ENCODE data around the gene DROSHA. TPM values are rescaled to one million over a fixed set of nuclear protein-coding genes. Genes with fewer than 3 reads are reported as not detected.
"Not testable (repeated sequence)": the region's sequence is repeated elsewhere in the genome, so short reads cannot be mapped to it uniquely, and the experiment has no call there.

Gene DROSHA
- total and polyA plus RNA-seq, 2 of the 4 experiments (the other 2 are of a cell fraction): 36.4 to 36.5 TPM

DNA sequence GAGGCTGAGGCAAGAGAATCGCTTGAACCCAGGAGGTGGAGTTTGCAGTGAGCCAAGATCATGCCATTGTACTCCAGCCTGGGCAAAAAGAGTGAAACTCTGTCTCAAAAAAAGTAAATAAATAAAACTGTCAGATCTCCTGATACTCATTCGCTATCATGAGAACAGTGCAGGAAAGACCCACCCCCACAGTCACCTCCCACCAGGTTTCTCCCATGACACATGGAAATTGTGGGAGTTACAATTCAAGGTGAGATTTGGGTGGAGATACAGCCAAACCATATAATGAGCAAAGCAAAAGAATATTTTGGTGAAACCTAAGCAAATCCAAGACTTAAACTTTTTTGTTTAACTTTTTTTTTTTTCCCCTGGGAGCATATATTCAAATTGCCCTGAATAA lies 17.2 kb upstream of the DROSHA start:
- H4K5ac ChIP-seq (ENCODE audit: low read depth, low read length); intact Hi-C loops (cut with micrococcal nuclease); H3K4ac ChIP-seq (ENCODE audit: low read depth, low read length); H4K91ac ChIP-seq (ENCODE audit: insufficient read depth, low read depth, low read length); H3K9me1 ChIP-seq (ENCODE audit: insufficient read depth, low read length); H3K4me1 ChIP-seq (ENCODE audit: control insufficient read depth, insufficient read depth, low read length); H3K27ac ChIP-seq (ENCODE audit: insufficient read depth, low read length); H4K8ac ChIP-seq (ENCODE audit: low read depth in 2 of 2, low read length in 2 of 2); H3K79me1 ChIP-seq (ENCODE audit: low read depth in 1 of 2, low read length in 2 of 2); POLR2A ChIA-PET (ENCODE audit: unreplicated experiment); H3K23ac ChIP-seq (ENCODE audit: low read depth, low read length); H2BK20ac ChIP-seq (ENCODE audit: low read depth, low read length); H3K14ac ChIP-seq (replicated peaks; ENCODE audit: low read depth, low read length); H3K4me3 ChIP-seq (ENCODE audit: insufficient read depth, low read depth, low read length); DNase-seq; H2BK5ac ChIP-seq (ENCODE audit: low read depth, low read length, poor library complexity, severe bottlenecking); H3K4me2 ChIP-seq (ENCODE audit: low read depth, low read length); H2BK15ac ChIP-seq (ENCODE audit: low read depth, low read length); H2AK9ac ChIP-seq (replicated peaks; ENCODE audit: low read depth, low read length, poor library complexity); in situ Hi-C loops (cut with MboI; ENCODE audit: low sequenced_read_pairs); H3K9ac ChIP-seq (ENCODE audit: low read depth, low read length); H3K18ac ChIP-seq (ENCODE audit: low read depth, low read length); H3K9me3 ChIP-seq (ENCODE audit: control insufficient read depth, insufficient read depth, low read length); H4K20me1 ChIP-seq (ENCODE audit: insufficient read depth, low read length); H2AK5ac ChIP-seq (ENCODE audit: low read depth, low read length); H2AFZ ChIP-seq (replicated peaks; ENCODE audit: low read length, poor library complexity); H3K56ac ChIP-seq (ENCODE audit: extremely low read depth, insufficient read depth, low read length); H2BK120ac ChIP-seq (ENCODE audit: low read depth, low read length); ATAC-seq (ENCODE audit: low read depth); CTCF ChIA-PET; BruUV-seq (replicated peaks); H3K27me3 ChIP-seq (ENCODE audit: control insufficient read depth, insufficient read depth, low read length); dilution Hi-C loops (cut with HindIII; ENCODE audit: low sequenced_read_pairs, unreplicated experiment): not testable (repeated sequence)
- H3K36me3 ChIP-seq (ENCODE audit: control insufficient read depth, insufficient read depth, low read length): peaks cover 29% of the 10 kb centered on the region
- WGBS, 2 experiments (ENCODE audit: extremely low coverage in 2 of 2, insufficient read length in 1 of 2): no CpG with 5 or more reads among the region's 2 CpGs
